HUES6 (cell line): ENCODE measurements around the gene DPAGT1.
"Not testable (repeated sequence)": the region's sequence is repeated elsewhere in the genome, so short reads cannot be mapped to it uniquely, and the experiment has no call there.

Experiments used
- H3K27ac ChIP-seq: 2 replicates; pipeline ENCODE4 v1.7.0; 2013; ENCODE audit warnings: low read depth, mild to moderate bottlenecking, low read length, inconsistent platforms
- H3K27me3 ChIP-seq: 2 replicates; pipeline ENCODE4 v1.6.1; 2013; ENCODE audit warnings: low read length; ENCODE audit not compliant: control insufficient read depth, insufficient read depth
- H3K36me3 ChIP-seq: 2 replicates; pipeline ENCODE4 v1.6.1; 2013; ENCODE audit warnings: low read length; ENCODE audit not compliant: control insufficient read depth, insufficient read depth
- H3K4me1 ChIP-seq: 2 replicates; pipeline ENCODE4 v1.6.1; 2013; ENCODE audit warnings: low read length; ENCODE audit not compliant: control insufficient read depth, insufficient read depth
- H3K4me3 ChIP-seq: 2 replicates; pipeline ENCODE4 v1.5.1; 2013; ENCODE audit warnings: low read depth, low read length
- H3K9ac ChIP-seq: one replicate; pipeline ENCODE4 v1.6.1; 2013; ENCODE audit warnings: mild to moderate bottlenecking, low read length
- H3K9me3 ChIP-seq: 2 replicates; pipeline ENCODE4 v1.6.1; 2013; ENCODE audit warnings: low read depth, low read length; ENCODE audit not compliant: control insufficient read depth, insufficient read depth

DPAGT1 gene

DNA sequence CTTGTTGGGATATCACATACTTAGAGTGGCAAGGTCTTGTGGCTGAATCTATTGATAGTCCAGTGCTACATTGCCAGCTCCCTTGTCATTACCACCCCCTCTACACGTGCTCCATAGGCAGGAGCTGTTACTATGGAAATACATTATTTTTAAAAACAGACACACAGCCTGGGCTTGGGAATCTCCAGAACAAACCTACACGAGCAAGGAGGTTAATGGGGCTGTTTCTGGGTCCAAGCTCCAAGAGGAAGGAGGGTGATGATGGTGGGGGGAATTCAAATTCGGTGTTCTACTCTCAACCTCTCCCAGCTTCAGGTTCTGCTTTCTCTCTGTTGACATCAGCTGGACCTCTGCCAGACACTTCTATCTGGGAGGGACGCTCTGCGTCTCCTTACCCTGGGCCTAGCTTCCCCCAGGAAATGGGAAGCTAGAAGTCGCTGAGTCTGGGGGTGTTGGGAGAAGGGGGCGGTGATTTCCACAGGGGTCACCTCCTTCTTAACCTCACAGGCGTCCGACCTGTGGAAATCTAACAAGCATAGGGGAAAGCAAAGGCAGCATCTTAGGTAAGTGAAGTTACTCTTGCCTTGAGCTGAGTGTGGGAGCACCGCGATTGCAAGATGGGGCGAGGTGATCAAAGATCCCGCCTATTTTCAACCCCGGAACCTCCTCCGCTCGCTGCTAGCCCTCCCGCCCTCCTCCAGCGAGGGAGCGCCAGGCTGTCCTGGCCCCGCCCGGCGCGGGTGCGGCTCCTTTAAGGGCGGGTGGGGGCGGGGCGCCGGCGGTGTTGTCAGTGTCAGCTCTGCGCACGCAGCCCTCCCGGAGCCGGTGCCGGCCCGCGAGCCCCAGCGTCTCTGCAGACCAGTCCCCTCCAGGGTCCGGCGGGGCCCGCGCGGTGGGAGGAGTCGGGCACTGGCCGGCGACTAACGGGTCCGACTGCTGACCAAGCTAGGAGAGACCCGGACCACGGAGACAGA, 5.2 kb upstream of the DPAGT1 start, which contains the start of gene C2CD2L:
Gene C2CD2L (plus strand): TSS at position 781 of the 974 bp plus-strand sequence. CDS start 398 bp downstream, outside the sequence.
- peak within 1 kb of the TSS; percentile 63 for H3K9ac ChIP-seq
- H3K4me3 ChIP-seq = peak within 1 kb of the TSS; percentile 65
- H3K27ac ChIP-seq = no peak within 1 kb of the TSS
- H3K27me3 ChIP-seq = peaks cover 13% of the 10 kb centered on the region
- H3K36me3 ChIP-seq = 0 out of 2 replicates have a peak, but pooled peaks cover 4% of the 10 kb centered on the region
- H3K9me3 ChIP-seq = no peaks in the 10 kb centered on the region
- peaks cover 25% of the 10 kb centered on the region for H3K4me1 ChIP-seq

DNA sequence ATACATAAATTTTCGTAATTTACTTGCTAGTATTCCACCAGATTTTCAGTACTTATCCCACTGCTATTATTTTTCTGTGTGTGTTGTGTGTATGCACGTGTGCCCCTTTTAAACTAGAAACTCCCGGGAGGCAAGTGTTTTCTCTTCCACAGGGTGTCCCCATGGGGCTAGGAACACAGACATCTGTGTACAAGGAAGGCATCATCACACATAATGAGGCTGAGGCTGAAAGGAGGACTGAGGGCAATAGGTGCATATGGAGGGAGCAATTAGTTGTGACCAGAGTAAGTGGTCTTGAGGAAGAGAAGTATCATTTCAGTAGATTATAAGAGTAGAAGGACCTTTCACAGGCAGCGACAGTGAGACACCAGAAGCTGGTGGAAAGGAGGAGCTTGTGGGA, 2.1 kb upstream of the DPAGT1 start:
- Histone ChIP-seq H3K9ac (no peak overlapping the region), H3K27me3 (peaks cover 11% of the 10 kb centered on the region), H3K27ac (no peak overlapping the region), H3K4me3 (no peak overlapping the region), H3K4me1 (peaks cover 32% of the 10 kb centered on the region), H3K36me3 (peaks cover 4% of the 10 kb centered on the region; the same call in 1 of the 2 replicates), H3K9me3 (no peaks in the 10 kb centered on the region)

DNA sequence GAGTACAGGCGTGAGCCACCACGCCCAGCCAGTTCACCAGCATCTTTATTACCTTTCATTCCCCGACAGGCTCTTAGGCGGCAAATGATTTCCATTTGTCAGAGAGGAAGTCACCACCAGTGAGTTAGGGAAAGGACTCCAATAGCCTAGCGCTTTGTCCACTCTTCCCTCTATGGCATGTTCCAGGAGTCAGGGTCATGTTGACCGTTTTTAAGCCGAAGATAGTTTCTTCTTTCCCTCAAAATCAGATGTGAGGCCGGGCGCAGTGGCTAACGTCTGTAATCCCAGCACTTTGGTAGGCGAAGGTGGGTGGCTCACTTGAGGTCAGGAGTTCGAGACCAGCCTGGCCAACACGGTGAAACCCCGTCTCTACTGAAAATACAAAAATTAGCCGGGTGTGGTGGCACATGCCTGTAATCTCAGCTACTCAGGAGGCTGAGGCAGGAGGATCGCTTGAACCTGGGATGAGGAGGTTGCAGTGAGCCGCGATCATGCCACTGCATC, 1.6 kb upstream of the DPAGT1 start:
- H3K36me3 ChIP-seq, H3K9me3 ChIP-seq, H3K27me3 ChIP-seq: not testable (repeated sequence)
- peak overlapping the region; percentile 20 for H3K9ac ChIP-seq
- peaks cover 27% of the 10 kb centered on the region for H3K4me1 ChIP-seq
- peak overlapping the region; percentile 83 for H3K4me3 ChIP-seq
- peak overlapping the region; percentile 46; the same call in 1 of the 2 replicates for H3K27ac ChIP-seq

DNA sequence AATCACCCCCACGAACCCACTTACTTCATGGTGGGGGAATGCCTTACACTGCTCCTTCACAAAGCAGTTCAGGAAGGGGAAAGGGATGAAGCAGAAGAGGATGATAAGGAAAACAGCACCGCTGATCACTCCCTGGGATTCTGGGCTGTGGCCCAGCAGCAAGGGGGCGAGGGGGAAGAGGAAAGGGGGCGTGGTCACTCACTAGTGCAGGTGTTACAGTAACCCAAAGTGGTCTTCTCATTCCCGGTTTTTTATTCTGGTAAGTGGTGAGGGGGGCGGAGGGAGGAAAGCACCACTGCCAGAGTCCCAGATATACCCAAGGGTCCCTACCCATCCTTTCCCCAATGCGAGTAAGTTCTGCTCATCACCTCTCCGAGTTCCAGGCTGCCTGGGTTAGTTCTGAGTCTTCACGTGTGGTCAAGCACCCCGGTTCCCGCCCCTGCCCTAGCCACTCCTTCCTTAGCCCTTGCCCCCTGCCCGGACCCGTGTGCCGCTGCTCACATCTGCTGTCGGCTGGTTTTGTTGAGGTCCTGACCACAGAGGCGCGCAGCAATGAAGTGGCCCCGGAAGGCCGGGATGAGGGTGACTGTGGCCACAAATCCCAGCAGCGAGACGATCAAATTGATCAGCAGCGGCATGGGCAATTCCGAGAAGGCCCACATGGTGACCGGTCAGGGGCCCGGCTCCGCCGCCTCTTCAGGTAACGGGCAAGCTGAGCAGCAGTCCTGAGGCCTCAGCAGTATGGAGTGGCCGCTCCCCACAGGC, 477 bp downstream of the DPAGT1 start:
- H3K9me3 ChIP-seq = no peaks in the 10 kb centered on the region
- H3K4me3 ChIP-seq = peak overlapping the region; percentile 83
- peak overlapping the region; percentile 96 for H3K27ac ChIP-seq
- H3K27me3 ChIP-seq = no peaks in the 10 kb centered on the region
- peak overlapping the region; percentile 92 for H3K9ac ChIP-seq
- H3K4me1 ChIP-seq = peaks cover 16% of the 10 kb centered on the region
- H3K36me3 ChIP-seq = peaks cover 29% of the 10 kb centered on the region

DNA sequence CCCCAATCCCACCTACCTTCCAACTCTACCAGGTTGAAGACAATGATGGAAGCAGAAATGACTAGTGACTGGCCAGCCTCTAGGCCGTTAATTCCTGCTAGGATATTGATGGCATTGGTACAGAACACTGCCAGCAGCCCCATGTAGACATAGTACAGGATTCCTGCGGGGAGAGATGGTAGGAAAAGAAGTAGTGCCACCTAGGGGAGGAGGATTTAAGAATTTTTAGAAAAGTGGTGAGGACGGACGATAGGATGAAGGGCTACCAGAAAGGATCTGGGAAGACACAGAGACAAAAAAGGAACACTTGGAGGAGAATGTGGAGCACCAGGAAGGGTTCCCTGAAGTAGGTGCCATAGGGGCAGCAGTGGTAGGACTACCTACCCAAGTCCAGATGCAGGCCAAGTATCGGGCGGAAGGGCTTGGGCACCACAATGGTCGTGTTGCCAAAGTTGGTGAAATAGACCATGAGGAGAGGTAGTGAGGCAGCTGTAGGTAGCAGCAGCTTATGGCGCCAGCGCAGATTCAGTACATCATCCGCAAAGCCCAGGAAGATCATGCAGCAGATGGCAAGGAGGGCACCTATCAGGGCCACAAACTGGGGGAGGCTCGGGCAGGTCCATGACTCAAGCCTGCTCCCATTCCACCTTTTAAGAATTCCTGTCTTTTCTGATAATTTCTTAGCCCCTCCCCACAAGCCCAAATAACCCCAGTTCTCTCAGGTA, 1.2 kb downstream of the DPAGT1 start:
- H3K9me3 ChIP-seq = no peaks in the 10 kb centered on the region
- peak overlapping the region; percentile 83 for H3K4me3 ChIP-seq
- no peaks in the 10 kb centered on the region for H3K27me3 ChIP-seq
- H3K4me1 ChIP-seq = peaks cover 14% of the 10 kb centered on the region
- H3K27ac ChIP-seq = no peak overlapping the region
- H3K36me3 ChIP-seq = peaks cover 29% of the 10 kb centered on the region
- H3K9ac ChIP-seq = peak overlapping the region; percentile 92

DNA sequence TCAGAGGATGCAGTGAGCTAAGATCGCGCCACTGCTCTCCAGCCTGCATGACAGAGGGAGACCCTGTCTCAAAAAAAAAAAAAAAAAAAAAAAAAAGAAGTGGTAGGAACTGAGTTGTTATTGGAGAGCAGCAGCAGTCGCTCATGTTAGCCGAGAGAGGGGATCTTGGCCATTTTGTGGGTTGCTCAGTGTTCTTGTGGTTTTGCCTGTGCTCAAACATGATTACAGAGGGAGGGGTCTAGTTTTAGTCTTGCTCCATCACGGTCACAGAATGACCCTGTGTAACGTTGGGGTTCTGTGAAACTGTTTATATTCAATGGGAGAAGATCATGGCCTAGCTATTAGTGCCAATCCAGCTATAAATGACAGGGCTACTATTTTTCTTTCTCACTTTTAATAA, 1.9 kb downstream of the DPAGT1 start:
- Histone ChIP-seq H3K4me1 (peaks cover 14% of the 10 kb centered on the region), H3K4me3 (no peak overlapping the region), H3K27ac (no peak overlapping the region), H3K9me3 (no peaks in the 10 kb centered on the region), H3K9ac (no peak overlapping the region), H3K27me3 (no peaks in the 10 kb centered on the region), H3K36me3 (peaks cover 29% of the 10 kb centered on the region)

DNA sequence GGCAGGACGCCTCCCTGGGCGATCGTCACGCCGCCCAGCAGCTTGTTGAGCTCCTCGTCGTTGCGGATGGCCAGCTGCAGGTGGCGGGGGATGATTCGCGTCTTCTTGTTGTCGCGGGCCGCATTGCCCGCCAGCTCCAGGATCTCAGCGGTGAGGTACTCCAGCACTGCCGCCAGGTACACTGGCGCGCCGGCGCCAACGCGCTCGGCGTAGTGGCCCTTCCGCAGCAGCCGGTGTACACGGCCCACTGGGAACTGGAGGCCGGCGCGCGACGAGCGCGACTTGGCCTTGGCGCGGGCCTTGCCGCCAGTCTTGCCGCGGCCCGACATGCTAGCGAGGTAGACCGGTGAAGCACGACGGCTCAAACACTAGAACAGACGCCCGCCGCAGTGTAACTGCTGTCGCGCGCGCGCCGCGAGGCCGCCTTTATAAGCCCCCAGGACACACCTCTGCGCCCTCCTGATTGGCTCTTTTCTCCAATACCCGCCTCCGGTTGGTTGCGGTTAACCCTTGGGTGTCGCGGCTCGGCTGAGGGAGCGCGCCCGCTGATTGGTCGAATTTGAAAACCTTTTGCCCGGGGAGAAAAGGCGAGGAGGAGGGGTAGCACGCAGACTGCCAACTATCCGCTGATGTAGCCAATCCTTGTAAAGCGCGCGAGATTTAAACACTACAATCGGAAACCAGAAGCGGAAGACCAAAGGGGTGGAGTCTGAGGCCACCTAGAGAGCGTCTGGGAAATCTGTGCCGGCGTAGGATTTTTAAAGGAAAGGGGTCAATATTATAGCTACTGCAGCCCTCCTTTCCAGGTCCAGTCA, 6.4 kb downstream of the DPAGT1 start:
- peak overlapping the region; percentile 96 for H3K9ac ChIP-seq
- peak overlapping the region; percentile 92 for H3K27ac ChIP-seq
- H3K27me3 ChIP-seq = no peaks in the 10 kb centered on the region
- H3K36me3 ChIP-seq = peaks cover 66% of the 10 kb centered on the region
- H3K4me3 ChIP-seq = peak overlapping the region; percentile 96
- H3K4me1 ChIP-seq = peaks cover 18% of the 10 kb centered on the region
- H3K9me3 ChIP-seq = no peaks in the 10 kb centered on the region

DNA sequence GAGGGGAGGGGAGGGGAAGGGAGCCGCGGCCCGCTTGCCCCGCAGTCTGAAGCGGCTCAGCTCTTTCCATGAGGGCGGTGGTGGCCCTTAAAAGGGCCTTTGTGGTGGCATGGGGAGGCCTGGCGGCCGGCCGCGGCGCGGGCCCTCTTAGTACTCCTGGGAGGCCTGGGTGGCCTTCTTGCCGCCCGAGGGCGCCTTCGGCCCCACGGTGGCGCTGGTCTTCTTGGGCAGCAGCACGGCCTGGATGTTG, 6.9 kb downstream of the DPAGT1 start:
- no peaks in the 10 kb centered on the region for H3K9me3 ChIP-seq
- H3K4me1 ChIP-seq = peaks cover 14% of the 10 kb centered on the region
- H3K27ac ChIP-seq = peak overlapping the region; percentile 92
- H3K4me3 ChIP-seq = peak overlapping the region; percentile 96
- H3K9ac ChIP-seq = peak overlapping the region; percentile 96
- H3K36me3 ChIP-seq = peaks cover 70% of the 10 kb centered on the region
- H3K27me3 ChIP-seq = no peaks in the 10 kb centered on the region

DNA sequence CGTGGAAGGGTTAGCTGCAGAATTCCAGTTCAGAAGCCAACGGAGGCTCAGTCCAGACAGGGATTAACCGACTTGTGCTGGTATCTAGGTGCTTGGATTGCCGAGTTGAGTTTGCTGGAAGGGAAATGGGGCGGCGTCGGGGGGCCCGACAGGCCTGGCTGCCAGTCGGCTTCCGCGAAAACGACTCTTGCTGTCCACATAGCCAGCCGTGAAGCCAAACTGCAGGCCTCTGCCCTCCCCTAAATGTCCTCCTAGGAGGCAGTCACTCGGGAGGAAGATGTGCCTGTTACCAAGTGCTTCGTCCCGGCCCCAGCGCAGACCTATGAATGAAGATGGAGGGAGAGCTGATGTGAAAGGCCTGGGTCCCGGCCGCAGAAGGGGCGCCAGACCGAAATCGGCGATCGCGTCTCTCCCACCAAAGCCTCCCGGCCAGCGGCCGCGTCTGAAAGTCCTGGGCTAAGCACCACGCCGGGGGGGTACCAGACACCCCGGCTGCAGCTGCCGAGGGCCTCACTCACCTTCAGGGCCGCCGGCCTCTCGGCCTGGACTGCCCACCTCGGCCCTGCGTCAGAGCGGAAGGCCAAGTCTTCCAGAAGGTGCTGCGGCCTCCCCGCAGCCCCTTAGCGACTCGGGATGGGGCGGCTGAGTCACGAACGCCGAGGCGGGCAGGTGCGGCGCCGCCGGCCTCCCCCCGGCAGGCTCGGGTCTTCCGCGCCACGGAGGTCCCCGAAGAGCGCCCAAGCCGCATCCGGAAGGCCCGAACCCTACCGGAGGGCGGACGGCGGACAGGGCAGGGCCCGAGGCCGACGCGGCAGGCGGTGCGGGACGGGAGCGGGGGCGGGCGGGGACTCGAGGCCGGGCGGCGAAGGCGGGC, 7.5 kb downstream of the DPAGT1 start:
- Histone ChIP-seq H3K36me3 (peaks cover 74% of the 10 kb centered on the region), H3K9me3 (no peaks in the 10 kb centered on the region), H3K9ac (peak overlapping the region; percentile 96), H3K27ac (peak overlapping the region; percentile 92), H3K27me3 (no peaks in the 10 kb centered on the region), H3K4me3 (peak overlapping the region; percentile 96), H3K4me1 (peaks cover 14% of the 10 kb centered on the region)
